HepG2 (cell line): ENCODE data around the gene MEIS1. TPM values are rescaled to one million over a fixed set of nuclear protein-coding genes. Genes with fewer than 3 reads are reported as not detected.

Experiments
- ATAC-seq: fragments of 200-7000 bp; cut with Tn5 transposase; 3 replicates; pipeline ENCODE4 v1.9.1; 2020; ENCODE audit warnings: mild to moderate bottlenecking, moderate library complexity
- BruUV-seq: library from RNA; stranded (reverse); fragments of 400-500 nt; replicated peaks from 2 replicates; lab custom pipeline; 2021; lab: Mats Ljungman, UMichigan
- CTCF ChIA-PET: fragments of 300-600 bp; formaldehyde crosslinking; extraction: SDS; loops from one replicate; lab custom pipeline; 2021; ENCODE audit warnings: low total read pairs, inconsistent platforms, low intra/inter-chr PET ratio; lab: Yijun Ruan, JAX
- POLR2A ChIA-PET: fragments of 350-600 bp; sonication (Branson Sonifier 250); formaldehyde crosslinking; loops from one replicate; lab custom pipeline; 2020; ENCODE audit warnings: antibody characterized with exemption, inconsistent platforms; lab: Yijun Ruan, JAX
- DNase-seq: peaks from one replicate; pipeline ENCODE4 v3.0.0-alpha.2; 2015; ENCODE audit warnings: low spot score
- FAIRE-seq: peaks from 3 replicates; lab custom pipeline; 2011; peaks lifted over from hg19 to GRCh38; lab: Jason Lieb, UNC
- H2AFZ ChIP-seq: one replicate; pipeline ENCODE4 v1.6.1; 2011; ENCODE audit warnings: low read length, inconsistent platforms
- H3K27ac ChIP-seq: fragments of 300-600 bp; 3 replicates; pipeline ENCODE4 v1.8.0; 2011; ENCODE audit warnings: mixed run types, mild to moderate bottlenecking, mixed read lengths, low read length, inconsistent platforms; ENCODE audit not compliant: insufficient read depth; ENCODE audit errors: extremely low read length
- H3K27me3 ChIP-seq, 2 experiments: fragments of 200-600 bp in 1 of 2; 2 replicates in 1 of 2; 3 replicates in 1 of 2; pipeline versions ENCODE4 v1.6.0 to v1.8.0; 2011; ENCODE audit warnings: low read length in 2 of 2, mild to moderate bottlenecking in 2 of 2, moderate library complexity in 2 of 2, inconsistent platforms in 1 of 2; ENCODE audit not compliant: insufficient read depth in 2 of 2, control insufficient read depth in 1 of 2
- H3K36me3 ChIP-seq, 2 experiments: fragments of 200-600 bp in 1 of 2; replicated peaks in 1 of 2; 2 replicates in 1 of 2; 3 replicates in 1 of 2; pipeline versions ENCODE4 v1.5.1 to v1.8.0; 2011; ENCODE audit warnings: low read length in 2 of 2, inconsistent platforms in 1 of 2; ENCODE audit not compliant: insufficient read depth in 2 of 2, control insufficient read depth in 1 of 2
- H3K4me1 ChIP-seq: 2 replicates; pipeline ENCODE4 v1.5.1; 2012; ENCODE audit warnings: low read length, inconsistent platforms; ENCODE audit not compliant: insufficient read depth
- H3K4me2 ChIP-seq: 2 replicates; pipeline ENCODE4 v1.6.0; 2011; ENCODE audit warnings: low read depth, low read length, inconsistent platforms
- H3K4me3 ChIP-seq, 3 experiments: fragments of 200-600 bp in 1 of 3; sonication (generic), shearing (Covaris generic) in 1 of 3; replicated peaks in 1 of 3; 2 replicates each; pipeline ENCODE4 v1.5.1; 2011 to 2016; ENCODE audit warnings: low read length in 3 of 3, inconsistent platforms in 2 of 3, low read depth in 2 of 3, mild to moderate bottlenecking in 2 of 3, control low read depth in 1 of 3, mixed read lengths in 1 of 3; ENCODE audit not compliant: insufficient read depth in 1 of 3
- H3K79me2 ChIP-seq: one replicate; pipeline ENCODE4 v1.6.1; 2011; ENCODE audit warnings: low read length, inconsistent platforms; ENCODE audit not compliant: insufficient read depth
- H3K9ac ChIP-seq: 2 replicates; pipeline ENCODE4 v1.6.0; 2011; ENCODE audit warnings: mild to moderate bottlenecking, low read depth, low read length, inconsistent platforms; ENCODE audit not compliant: insufficient read depth
- H3K9me3 ChIP-seq: 2 replicates; pipeline ENCODE4 v1.5.1; 2012; ENCODE audit warnings: mild to moderate bottlenecking, low read length
- H4K20me1 ChIP-seq: 2 replicates; pipeline ENCODE4 v1.6.0; 2011; ENCODE audit warnings: inconsistent platforms, mild to moderate bottlenecking, low read length, moderate library complexity; ENCODE audit not compliant: insufficient read depth
- ATF7 ChIP-seq, 2 experiments: fragments of 450-650 bp in 1 of 2; sonication (generic) in 1 of 2; formaldehyde crosslinking in 1 of 2; IDR thresholded peaks; 2 replicates each; pipeline versions ENCODE4 v1.4.0 to v1.6.1; 2016 to 2020; ENCODE audit warnings: antibody characterized with exemption in 1 of 2, mild to moderate bottlenecking in 1 of 2, missing genetic modification reagents in 1 of 2
- BORCS8-MEF2B ChIP-seq: sonication (generic); formaldehyde crosslinking; IDR thresholded peaks from 2 replicates; pipeline ENCODE4 v1.8.0; 2022; ENCODE audit warnings: mild to moderate bottlenecking, missing genetic modification reagents
- BRCA1 ChIP-seq: sonication (generic); formaldehyde crosslinking; IDR thresholded peaks from 2 replicates; pipeline ENCODE4 v1.4.0; 2020; ENCODE audit warnings: missing genetic modification reagents
- CREB1 ChIP-seq, 2 experiments: fragments of 450-650 bp in 1 of 2; IDR thresholded peaks; 2 replicates each; pipeline ENCODE4 v1.6.1; 2016 to 2017; ENCODE audit warnings: control low read depth in 1 of 2, mild to moderate bottlenecking in 1 of 2, missing compliant biosample characterization in 1 of 2, missing genetic modification characterization in 1 of 2
- FOSL2 ChIP-seq: sonication (generic); formaldehyde crosslinking; IDR thresholded peaks from 2 replicates; pipeline ENCODE4 v1.4.0; 2020; ENCODE audit warnings: missing genetic modification reagents
- HOXA9 ChIP-seq: sonication (generic); formaldehyde crosslinking; IDR thresholded peaks from 2 replicates; pipeline ENCODE4 v1.8.1; 2022; ENCODE audit warnings: missing genetic modification reagents, mild to moderate bottlenecking, moderate library complexity, borderline replicate concordance
- ZFAT ChIP-seq: sonication (generic); formaldehyde crosslinking; conservative IDR thresholded peaks from 2 replicates; pipeline ENCODE4 v1.8.1; 2023; ENCODE audit warnings: missing genetic modification reagents, inconsistent platforms
- WGBS: methylation state at CpG from one replicate; pipeline ENCODE4 v1.1.6; 2017; ENCODE audit warnings: low lambda C conversion rate; 5-methylcytosine and 5-hydroxymethylcytosine counted together
- in situ Hi-C: cut with HindIII; loops from 2 replicates; pipeline ENCODE4 v1.10.0; 2017; ENCODE audit warnings: low pct_unique_long_range_greater_than_20kb; ENCODE audit not compliant: extremely low pct_ligation_motif_present
- intact Hi-C: fragments of 100-400 bp; cut with micrococcal nuclease; formaldehyde crosslinking; loops from one replicate; pipeline ENCODE4 v1.10.0; 2022; ENCODE audit not compliant: unreplicated experiment
- polyA plus RNA-seq, 8 experiments: library from polyadenylated mRNA; depleted of rRNA in 3 of 8; stranded (reverse) in 7 of 8; unstranded in 1 of 8; fragments of >200 nt; fragmentation: Illumina TruSeq in 4 of 8; extraction: Trizol in 4 of 8; gene quantifications; 2 replicates each; pipeline versions ENCODE4 v1.2.1 to v1.2.3, GENCODE V29; 2011 to 2016; ENCODE audit warnings: low read depth in 4 of 8, missing spikeins in 1 of 8, mixed read lengths in 1 of 8; ENCODE audit not compliant: insufficient read depth in 1 of 8
- total RNA-seq, 5 experiments: library from RNA; depleted of rRNA; stranded (reverse); fragments of >200 nt; fragmentation: Illumina TruSeq; extraction: Trizol; gene quantifications; 2 replicates each; pipeline ENCODE4 v1.2.3, GENCODE V29; 2016; ENCODE audit warnings: low read depth in 1 of 5
- TF ChIP-seq, protein P1 (sequence below): sonication (generic); formaldehyde crosslinking; IDR thresholded peaks from 2 replicates; pipeline ENCODE4 v1.4.0; 2020; ENCODE audit warnings: missing genetic modification reagents, borderline replicate concordance
- TF ChIP-seq, protein P2 (sequence below): sonication (generic); formaldehyde crosslinking; IDR thresholded peaks from 2 replicates; pipeline ENCODE4 v1.4.0; 2020; ENCODE audit warnings: mild to moderate bottlenecking, missing genetic modification reagents
- TF ChIP-seq, protein P3 (sequence below), 2 experiments: sonication (generic) in 1 of 2; formaldehyde crosslinking in 1 of 2; IDR thresholded peaks; 2 replicates each; pipeline versions ENCODE4 v1.6.1 to v1.9.0; 2014 to 2022; ENCODE audit warnings: antibody characterized with exemption in 1 of 2, borderline replicate concordance in 1 of 2, inconsistent platforms in 1 of 2, low read depth in 1 of 2, missing genetic modification reagents in 1 of 2

MEIS1 gene
- total and polyA plus RNA-seq, 2 of the 13 experiments (the other 11 are each of a cell fraction or from before 2014, with no cell fraction given) = 3.8 to 6.0 TPM

DNA sequence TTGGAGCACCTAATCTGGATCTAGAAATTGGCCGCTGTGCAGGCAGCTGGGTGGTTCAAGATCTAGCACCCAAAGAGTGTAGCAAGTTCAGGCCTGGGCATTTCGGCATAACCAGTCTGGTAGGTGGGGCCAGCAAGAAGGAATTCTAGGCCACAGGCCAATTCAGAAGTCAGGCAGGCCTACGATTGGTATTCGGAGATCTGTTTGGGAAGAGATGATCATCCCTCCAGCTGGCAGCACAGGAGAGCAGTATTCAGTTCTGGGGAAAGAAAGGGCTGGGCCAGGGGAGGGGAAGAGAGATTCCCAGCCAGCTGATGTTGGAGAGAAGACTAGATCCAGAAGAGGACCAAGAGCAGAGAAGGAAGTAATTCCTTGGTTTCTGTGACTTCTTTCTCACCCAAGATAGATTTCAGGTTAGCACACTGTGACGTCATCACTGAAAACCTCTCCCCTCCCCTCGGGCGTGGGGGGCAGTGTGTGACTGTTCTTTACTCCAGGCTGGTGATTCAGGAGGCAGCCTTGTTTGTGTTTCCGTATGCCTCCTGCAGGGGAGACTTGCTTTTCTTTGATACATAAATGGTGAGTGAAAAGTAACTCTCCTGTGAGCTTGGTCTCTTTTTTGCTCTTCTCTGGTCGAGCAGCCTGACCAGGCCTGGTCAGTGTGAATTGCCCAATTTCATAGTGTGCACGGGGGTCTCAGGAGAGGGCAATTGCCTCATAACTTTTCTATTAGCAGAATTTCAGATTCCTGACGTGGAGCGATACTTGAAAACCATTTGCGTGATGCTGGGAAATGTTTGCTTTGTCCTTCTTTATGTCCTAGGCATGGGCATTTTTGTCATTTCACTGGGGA lies 61.1 kb downstream of the MEIS1 start:
- no peaks in the 10 kb centered on the region for H3K79me2 ChIP-seq
- no peaks in the 10 kb centered on the region for H4K20me1 ChIP-seq
- intact Hi-C loops = no loop called here
- ChIA-PET POLR2A (no interaction called here), CTCF (no interaction called here)
- ATAC-seq = peak; percentile 77
- H3K4me3 ChIP-seq = no peak overlapping the region
- H3K27ac ChIP-seq = no peak overlapping the region
- DNase-seq = peak; percentile 46
- in situ Hi-C loops = no loop called here
- H3K4me1 ChIP-seq = peaks cover 23% of the 10 kb centered on the region
- 57% methylated on average over 13 of the region's 13 CpGs for WGBS
- H3K9me3 ChIP-seq = no peaks in the 10 kb centered on the region
- FAIRE-seq = no peak
- no peak overlapping the region for H3K9ac ChIP-seq
- H2AFZ ChIP-seq = no peak overlapping the region
- no peaks in the 10 kb centered on the region for H3K27me3 ChIP-seq
- no peaks in the 10 kb centered on the region for H3K36me3 ChIP-seq
- H3K4me2 ChIP-seq = no peak overlapping the region
- no TSS peak for BruUV-seq
- TF ChIP-seq ZFAT (CRISPR knock-in tag) (no peak), CREB1 (IDR thresholded peaks at IDR 0.05) (peak; percentile 97), CREB1 (CRISPR knock-in tag; IDR thresholded peaks at IDR 0.05) (no peak), ATF7 (IDR thresholded peaks at IDR 0.05) (peak; percentile 93), ATF7 (CRISPR knock-in tag; IDR thresholded peaks at IDR 0.05) (no peak), FOSL2 (CRISPR knock-in tag) (0 out of 2 replicates have a peak, but pooled peaks have one; percentile 19), BORCS8-MEF2B (no peak), BRCA1 (CRISPR knock-in tag) (no peak), HOXA9 (CRISPR knock-in tag) (no peak)
- TF ChIP-seq, protein P1, sequence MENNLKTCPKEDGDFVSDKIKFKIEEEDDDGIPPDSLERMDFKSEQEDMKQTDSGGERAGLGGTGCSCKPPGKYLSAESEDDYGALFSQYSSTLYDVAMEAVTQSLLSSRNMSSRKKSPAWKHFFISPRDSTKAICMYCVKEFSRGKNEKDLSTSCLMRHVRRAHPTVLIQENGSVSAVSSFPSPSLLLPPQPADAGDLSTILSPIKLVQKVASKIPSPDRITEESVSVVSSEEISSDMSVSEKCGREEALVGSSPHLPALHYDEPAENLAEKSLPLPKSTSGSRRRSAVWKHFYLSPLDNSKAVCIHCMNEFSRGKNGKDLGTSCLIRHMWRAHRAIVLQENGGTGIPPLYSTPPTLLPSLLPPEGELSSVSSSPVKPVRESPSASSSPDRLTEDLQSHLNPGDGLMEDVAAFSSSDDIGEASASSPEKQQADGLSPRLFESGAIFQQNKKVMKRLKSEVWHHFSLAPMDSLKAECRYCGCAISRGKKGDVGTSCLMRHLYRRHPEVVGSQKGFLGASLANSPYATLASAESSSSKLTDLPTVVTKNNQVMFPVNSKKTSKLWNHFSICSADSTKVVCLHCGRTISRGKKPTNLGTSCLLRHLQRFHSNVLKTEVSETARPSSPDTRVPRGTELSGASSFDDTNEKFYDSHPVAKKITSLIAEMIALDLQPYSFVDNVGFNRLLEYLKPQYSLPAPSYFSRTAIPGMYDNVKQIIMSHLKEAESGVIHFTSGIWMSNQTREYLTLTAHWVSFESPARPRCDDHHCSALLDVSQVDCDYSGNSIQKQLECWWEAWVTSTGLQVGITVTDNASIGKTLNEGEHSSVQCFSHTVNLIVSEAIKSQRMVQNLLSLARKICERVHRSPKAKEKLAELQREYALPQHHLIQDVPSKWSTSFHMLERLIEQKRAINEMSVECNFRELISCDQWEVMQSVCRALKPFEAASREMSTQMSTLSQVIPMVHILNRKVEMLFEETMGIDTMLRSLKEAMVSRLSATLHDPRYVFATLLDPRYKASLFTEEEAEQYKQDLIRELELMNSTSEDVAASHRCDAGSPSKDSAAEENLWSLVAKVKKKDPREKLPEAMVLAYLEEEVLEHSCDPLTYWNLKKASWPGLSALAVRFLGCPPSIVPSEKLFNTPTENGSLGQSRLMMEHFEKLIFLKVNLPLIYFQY (CRISPR knock-in tag) = no peak
- TF ChIP-seq, protein P2, sequence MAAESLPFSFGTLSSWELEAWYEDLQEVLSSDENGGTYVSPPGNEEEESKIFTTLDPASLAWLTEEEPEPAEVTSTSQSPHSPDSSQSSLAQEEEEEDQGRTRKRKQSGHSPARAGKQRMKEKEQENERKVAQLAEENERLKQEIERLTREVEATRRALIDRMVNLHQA = no peak
- TF ChIP-seq, protein P3, sequence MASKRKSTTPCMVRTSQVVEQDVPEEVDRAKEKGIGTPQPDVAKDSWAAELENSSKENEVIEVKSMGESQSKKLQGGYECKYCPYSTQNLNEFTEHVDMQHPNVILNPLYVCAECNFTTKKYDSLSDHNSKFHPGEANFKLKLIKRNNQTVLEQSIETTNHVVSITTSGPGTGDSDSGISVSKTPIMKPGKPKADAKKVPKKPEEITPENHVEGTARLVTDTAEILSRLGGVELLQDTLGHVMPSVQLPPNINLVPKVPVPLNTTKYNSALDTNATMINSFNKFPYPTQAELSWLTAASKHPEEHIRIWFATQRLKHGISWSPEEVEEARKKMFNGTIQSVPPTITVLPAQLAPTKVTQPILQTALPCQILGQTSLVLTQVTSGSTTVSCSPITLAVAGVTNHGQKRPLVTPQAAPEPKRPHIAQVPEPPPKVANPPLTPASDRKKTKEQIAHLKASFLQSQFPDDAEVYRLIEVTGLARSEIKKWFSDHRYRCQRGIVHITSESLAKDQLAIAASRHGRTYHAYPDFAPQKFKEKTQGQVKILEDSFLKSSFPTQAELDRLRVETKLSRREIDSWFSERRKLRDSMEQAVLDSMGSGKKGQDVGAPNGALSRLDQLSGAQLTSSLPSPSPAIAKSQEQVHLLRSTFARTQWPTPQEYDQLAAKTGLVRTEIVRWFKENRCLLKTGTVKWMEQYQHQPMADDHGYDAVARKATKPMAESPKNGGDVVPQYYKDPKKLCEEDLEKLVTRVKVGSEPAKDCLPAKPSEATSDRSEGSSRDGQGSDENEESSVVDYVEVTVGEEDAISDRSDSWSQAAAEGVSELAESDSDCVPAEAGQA (IDR thresholded peaks at IDR 0.05; ENCODE audit: low read depth) = no peak
- TF ChIP-seq, protein P3 (CRISPR knock-in tag; IDR thresholded peaks at IDR 0.05; ENCODE audit: borderline replicate concordance) = no peak
